Loucy (cell line): Measurements from ENCODE around the gene CHST12.
"Not testable (repeated sequence)": the region's sequence is repeated elsewhere in the genome, so short reads cannot be mapped to it uniquely, and the experiment has no call there.

ENCODE experiments used
- H2AFZ ChIP-seq: fragments of 200-600 bp; sonication (generic); 2 replicates; pipeline ENCODE4 v1.6.0; 2016; ENCODE audit warnings: antibody characterized with exemption, mild to moderate bottlenecking, low read length, moderate library complexity
- H3F3A ChIP-seq: fragments of 200-600 bp; 2 replicates; pipeline ENCODE4 v1.6.0; 2016; ENCODE audit warnings: antibody characterized with exemption, low read depth, mild to moderate bottlenecking
- H3K27me3 ChIP-seq: fragments of 200-600 bp; sonication (generic); 2 replicates; pipeline ENCODE4 v1.6.1; 2014; ENCODE audit warnings: low read length, mild to moderate bottlenecking; ENCODE audit not compliant: insufficient read depth, poor library complexity, severe bottlenecking
- H3K36me3 ChIP-seq: fragments of 200-600 bp; sonication (generic); 2 replicates; pipeline ENCODE4 v1.6.1; 2016; ENCODE audit warnings: low read length; ENCODE audit not compliant: insufficient read depth
- H3K4me1 ChIP-seq: fragments of 200-600 bp; sonication (generic); 2 replicates; pipeline ENCODE4 v1.5.1; 2014; ENCODE audit warnings: low read length, mild to moderate bottlenecking; ENCODE audit not compliant: insufficient read depth, poor library complexity, severe bottlenecking
- H3K4me2 ChIP-seq: fragments of 200-600 bp; sonication (generic); 2 replicates; pipeline ENCODE4 v1.6.0; 2014; ENCODE audit warnings: antibody characterized with exemption, low read length, low read depth, mild to moderate bottlenecking; ENCODE audit not compliant: poor library complexity, severe bottlenecking
- H3K4me3 ChIP-seq: fragments of 200-600 bp; sonication (generic); 2 replicates; pipeline ENCODE4 v1.5.1; 2014; ENCODE audit warnings: low read length, mild to moderate bottlenecking, mixed read lengths; ENCODE audit not compliant: poor library complexity, severe bottlenecking
- H3K79me2 ChIP-seq: fragments of 200-600 bp; sonication (generic); 2 replicates; pipeline ENCODE4 v1.6.1; 2014; ENCODE audit warnings: low read length; ENCODE audit not compliant: insufficient read depth
- H3K9ac ChIP-seq: fragments of 200-600 bp; sonication (generic); 2 replicates; pipeline ENCODE4 v1.6.0; 2014; ENCODE audit warnings: mild to moderate bottlenecking, low read depth, low read length, moderate library complexity; ENCODE audit not compliant: poor library complexity, severe bottlenecking
- H3K9me2 ChIP-seq: fragments of 200-600 bp; sonication (generic); replicated peaks from 2 replicates; pipeline ENCODE4 v1.6.1; 2016; ENCODE audit warnings: low read depth, low read length, mixed read lengths
- H3K9me3 ChIP-seq: fragments of 200-600 bp; sonication (generic); 2 replicates; pipeline ENCODE4 v1.6.1; 2014; ENCODE audit warnings: mild to moderate bottlenecking, antibody characterized with exemption, low read length, low read depth; ENCODE audit not compliant: insufficient read depth
- H4K20me1 ChIP-seq: fragments of 200-600 bp; sonication (generic); 2 replicates; pipeline ENCODE4 v1.6.0; 2014; ENCODE audit warnings: antibody characterized with exemption, low read length, mild to moderate bottlenecking; ENCODE audit not compliant: insufficient read depth, poor library complexity, severe bottlenecking
- EZH2phosphoT487 ChIP-seq: fragments of 200-600 bp; IDR thresholded peaks from 2 replicates; pipeline ENCODE4 v1.6.1; 2018; ENCODE audit warnings: antibody characterized with exemption, mild to moderate bottlenecking, moderate library complexity, borderline replicate concordance
- TF ChIP-seq, protein P1 (sequence below): fragments of 200-600 bp; sonication (generic); conservative IDR thresholded peaks from 2 replicates; pipeline ENCODE4 v1.5.1; 2014; ENCODE audit warnings: mild to moderate bottlenecking, antibody characterized with exemption, low read length

CHST12 gene

DNA sequence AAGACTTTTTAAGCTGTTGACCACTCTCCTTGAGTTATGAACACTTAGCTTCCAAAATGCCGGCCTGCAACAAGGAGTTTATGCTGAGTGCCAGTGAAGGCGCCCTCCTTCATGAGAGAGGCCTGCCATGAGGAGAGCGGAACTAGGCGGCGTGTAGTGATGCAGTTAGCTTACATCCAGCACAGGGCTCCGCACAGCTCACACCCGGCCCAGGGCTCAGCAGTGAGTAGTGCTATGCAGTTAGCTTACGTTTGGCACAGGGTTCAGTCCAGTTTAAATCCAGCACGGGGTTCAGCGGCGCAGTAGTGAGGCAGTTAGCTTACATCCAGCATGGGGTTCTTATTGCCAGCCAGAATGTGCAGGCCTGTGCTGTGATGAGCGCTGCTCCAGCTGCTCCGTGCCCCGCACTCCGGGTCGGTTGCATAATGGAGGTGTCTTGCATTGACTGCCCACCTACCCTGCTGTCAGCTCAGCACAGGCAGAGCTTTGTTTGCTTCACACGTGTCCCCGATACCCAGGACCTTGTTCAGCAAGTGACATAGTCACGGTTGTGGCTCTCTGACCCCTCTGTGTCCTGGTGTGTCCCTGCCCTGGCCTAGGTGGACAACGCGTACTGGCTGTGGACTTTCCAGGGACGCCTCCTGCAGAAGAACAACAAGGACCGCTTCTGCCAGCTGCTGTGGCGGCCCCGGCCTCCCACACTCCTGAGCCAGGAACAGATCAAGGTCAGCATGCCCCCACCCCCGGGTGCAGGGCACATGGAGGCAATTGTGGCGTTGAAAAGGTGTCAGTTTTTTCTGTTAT lies 26.9 kb upstream of the CHST12 start:
- Histone ChIP-seq H3K4me1 (no peaks in the 10 kb centered on the region), H3K4me2 (no peak overlapping the region), H3K9me2 (no peaks in the 10 kb centered on the region), H3F3A (no peaks in the 10 kb centered on the region), H3K27me3 (no peaks in the 10 kb centered on the region), H4K20me1 (peaks cover 20% of the 10 kb centered on the region), H3K9ac (no peak overlapping the region), H3K36me3 (peaks cover 94% of the 10 kb centered on the region; the same call in 1 of the 2 replicates), H3K79me2 (peaks cover 29% of the 10 kb centered on the region), H3K4me3 (no peak overlapping the region), H2AFZ (no peak overlapping the region), H3K9me3 (no peaks in the 10 kb centered on the region)
- TF ChIP-seq EZH2phosphoT487: no peak
- TF ChIP-seq, protein P1, sequence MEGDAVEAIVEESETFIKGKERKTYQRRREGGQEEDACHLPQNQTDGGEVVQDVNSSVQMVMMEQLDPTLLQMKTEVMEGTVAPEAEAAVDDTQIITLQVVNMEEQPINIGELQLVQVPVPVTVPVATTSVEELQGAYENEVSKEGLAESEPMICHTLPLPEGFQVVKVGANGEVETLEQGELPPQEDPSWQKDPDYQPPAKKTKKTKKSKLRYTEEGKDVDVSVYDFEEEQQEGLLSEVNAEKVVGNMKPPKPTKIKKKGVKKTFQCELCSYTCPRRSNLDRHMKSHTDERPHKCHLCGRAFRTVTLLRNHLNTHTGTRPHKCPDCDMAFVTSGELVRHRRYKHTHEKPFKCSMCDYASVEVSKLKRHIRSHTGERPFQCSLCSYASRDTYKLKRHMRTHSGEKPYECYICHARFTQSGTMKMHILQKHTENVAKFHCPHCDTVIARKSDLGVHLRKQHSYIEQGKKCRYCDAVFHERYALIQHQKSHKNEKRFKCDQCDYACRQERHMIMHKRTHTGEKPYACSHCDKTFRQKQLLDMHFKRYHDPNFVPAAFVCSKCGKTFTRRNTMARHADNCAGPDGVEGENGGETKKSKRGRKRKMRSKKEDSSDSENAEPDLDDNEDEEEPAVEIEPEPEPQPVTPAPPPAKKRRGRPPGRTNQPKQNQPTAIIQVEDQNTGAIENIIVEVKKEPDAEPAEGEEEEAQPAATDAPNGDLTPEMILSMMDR: no peak

DNA sequence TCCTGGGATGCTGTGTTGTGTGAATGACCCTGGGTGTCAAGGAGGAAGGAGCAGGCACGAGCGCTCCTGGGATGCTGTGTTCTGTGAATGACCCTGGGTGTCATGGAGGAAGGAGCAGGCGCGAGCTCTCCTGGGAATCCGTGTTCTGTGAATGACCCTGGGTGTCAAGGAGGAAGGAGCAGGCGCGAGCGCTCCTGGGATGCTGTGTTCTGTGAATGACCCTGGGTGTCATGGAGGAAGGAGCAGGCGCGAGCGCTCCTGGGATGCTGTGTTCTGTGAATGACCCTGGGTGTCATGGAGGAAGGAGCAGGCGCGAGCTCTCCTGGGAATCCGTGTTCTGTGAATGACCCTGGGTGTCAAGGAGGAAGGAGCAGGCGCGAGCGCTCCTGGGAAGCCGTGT lies 25.9 kb upstream of the CHST12 start:
- not testable (repeated sequence) for H3K4me1 ChIP-seq, H2AFZ ChIP-seq, H3F3A ChIP-seq, H3K9me3 ChIP-seq, H3K4me2 ChIP-seq, H3K4me3 ChIP-seq, H3K9me2 ChIP-seq, H3K9ac ChIP-seq, H3K27me3 ChIP-seq
- Histone ChIP-seq H3K36me3 (peaks cover 91% of the 10 kb centered on the region; the same call in 1 of the 2 replicates), H3K79me2 (peaks cover 24% of the 10 kb centered on the region), H4K20me1 (peaks cover 20% of the 10 kb centered on the region)

DNA sequence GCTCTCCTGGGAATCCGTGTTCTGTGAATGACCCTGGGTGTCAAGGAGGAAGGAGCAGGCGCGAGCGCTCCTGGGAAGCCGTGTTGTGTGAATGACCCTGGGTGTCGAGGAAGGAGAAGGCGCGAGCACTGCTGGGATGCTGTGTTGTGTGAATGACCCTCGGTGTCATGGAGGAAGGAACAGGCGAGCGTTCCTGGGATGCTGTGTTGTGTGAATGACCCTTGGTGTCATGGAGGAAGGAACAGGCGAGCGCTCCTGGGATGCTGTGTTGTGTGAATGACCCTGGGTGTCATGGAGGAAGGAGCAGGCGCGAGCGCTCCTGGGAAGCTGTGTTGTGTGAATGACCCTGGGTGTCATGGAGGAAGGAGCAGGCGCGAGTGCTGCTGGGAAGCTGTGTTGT lies 25.3 kb upstream of the CHST12 start:
- not testable (repeated sequence) for H3K9me2 ChIP-seq, H3K9ac ChIP-seq, H3K27me3 ChIP-seq, H3K4me3 ChIP-seq, H3F3A ChIP-seq, H2AFZ ChIP-seq, H3K4me2 ChIP-seq, H3K9me3 ChIP-seq, H3K4me1 ChIP-seq
- H4K20me1 ChIP-seq: peaks cover 20% of the 10 kb centered on the region
- peaks cover 86% of the 10 kb centered on the region; the same call in 1 of the 2 replicates for H3K36me3 ChIP-seq
- peaks cover 23% of the 10 kb centered on the region for H3K79me2 ChIP-seq

DNA sequence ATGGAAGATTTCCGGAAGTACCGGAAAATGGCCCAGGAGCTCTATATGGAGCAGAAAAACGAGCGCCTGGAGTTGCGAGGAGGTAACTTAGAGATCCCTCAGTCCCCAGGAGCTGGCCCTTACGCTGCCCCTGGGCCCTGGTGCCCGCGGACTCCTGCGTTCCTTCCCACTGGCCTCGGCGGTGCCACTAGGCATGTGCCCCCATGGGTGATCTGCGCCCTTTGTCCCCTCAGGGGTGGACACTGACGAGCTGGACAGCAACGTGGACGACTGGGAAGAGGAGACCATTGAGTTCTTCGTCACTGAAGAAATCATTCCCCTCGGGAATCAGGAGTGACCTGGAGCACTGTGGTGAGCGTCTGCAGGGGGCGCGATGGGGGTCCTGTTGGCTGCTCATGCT lies 24.2 kb upstream of the CHST12 start:
- H3K4me2 ChIP-seq: no peak overlapping the region
- H3K9me3 ChIP-seq: no peaks in the 10 kb centered on the region
- no peaks in the 10 kb centered on the region for H3K9me2 ChIP-seq
- no peak overlapping the region for H3K9ac ChIP-seq
- no peak overlapping the region for H3K4me3 ChIP-seq
- peaks cover 20% of the 10 kb centered on the region for H4K20me1 ChIP-seq
- no peaks in the 10 kb centered on the region for H3K27me3 ChIP-seq
- no peak overlapping the region for H2AFZ ChIP-seq
- no peaks in the 10 kb centered on the region for H3K4me1 ChIP-seq
- H3K36me3 ChIP-seq: peaks cover 80% of the 10 kb centered on the region; the same call in 1 of the 2 replicates
- H3F3A ChIP-seq: no peaks in the 10 kb centered on the region
- peaks cover 23% of the 10 kb centered on the region for H3K79me2 ChIP-seq
- TF ChIP-seq, protein P1: no peak
- TF ChIP-seq EZH2phosphoT487: no peak
